NB4 (cell line): ENCODE measurements around the gene ZNF516.

ENCODE experiments used
- MYC ChIP-seq: IDR thresholded peaks from 2 replicates; pipeline ENCODE4 v1.6.1; 2011; ENCODE audit warnings: low read depth, low read length
- POLR2A ChIP-seq: IDR thresholded peaks from 2 replicates; pipeline ENCODE4 v1.6.1; 2011; ENCODE audit warnings: mild to moderate bottlenecking; ENCODE audit not compliant: insufficient read length; ENCODE audit errors: extremely low read depth
- TF ChIP-seq, protein P1 (sequence below): IDR thresholded peaks from one replicate; pipeline ENCODE4 v1.5.1; 2012; ENCODE audit warnings: low read depth, low read length
- TF ChIP-seq, protein P2 (sequence below): IDR thresholded peaks from 2 replicates; pipeline ENCODE4 v1.6.1; 2011; ENCODE audit warnings: low read depth, low read length

DNA sequence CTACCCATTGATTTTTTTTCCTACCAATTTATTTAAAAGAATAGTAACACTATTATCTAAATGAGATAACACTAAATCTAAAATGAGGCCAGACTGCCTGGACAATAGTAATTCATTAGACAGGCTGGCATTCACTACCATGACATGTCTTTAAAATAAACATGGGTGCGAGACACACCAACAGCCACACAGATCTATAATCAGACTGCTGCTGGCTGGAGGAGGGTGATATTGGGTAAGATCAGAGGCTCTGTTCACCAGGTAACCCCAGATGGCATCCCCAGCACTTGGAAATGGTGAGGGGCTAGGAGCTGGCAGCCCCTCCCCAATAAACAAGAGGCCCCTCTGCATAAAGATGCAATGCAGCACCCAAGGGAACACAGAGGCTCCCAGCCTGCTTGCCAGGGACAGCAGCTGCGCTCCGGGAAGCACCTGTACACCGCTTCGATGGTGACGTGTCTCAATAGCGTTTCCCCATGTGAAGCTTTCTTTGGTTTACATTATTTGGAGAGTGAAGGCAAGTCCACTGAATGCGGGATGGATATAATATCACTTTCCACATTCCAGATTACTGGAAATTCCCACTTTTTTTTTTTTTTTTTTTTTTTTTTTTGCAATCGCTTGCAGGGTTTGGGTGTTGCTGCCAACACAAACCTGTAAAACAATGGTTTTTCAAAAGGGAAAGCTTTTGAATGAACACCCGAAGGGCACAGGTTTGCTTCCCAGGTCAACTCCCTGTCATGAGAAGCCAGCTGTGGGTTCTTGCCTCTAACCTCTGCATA, 159.0 kb downstream of the ZNF516 start:
- TF ChIP-seq, protein P1, sequence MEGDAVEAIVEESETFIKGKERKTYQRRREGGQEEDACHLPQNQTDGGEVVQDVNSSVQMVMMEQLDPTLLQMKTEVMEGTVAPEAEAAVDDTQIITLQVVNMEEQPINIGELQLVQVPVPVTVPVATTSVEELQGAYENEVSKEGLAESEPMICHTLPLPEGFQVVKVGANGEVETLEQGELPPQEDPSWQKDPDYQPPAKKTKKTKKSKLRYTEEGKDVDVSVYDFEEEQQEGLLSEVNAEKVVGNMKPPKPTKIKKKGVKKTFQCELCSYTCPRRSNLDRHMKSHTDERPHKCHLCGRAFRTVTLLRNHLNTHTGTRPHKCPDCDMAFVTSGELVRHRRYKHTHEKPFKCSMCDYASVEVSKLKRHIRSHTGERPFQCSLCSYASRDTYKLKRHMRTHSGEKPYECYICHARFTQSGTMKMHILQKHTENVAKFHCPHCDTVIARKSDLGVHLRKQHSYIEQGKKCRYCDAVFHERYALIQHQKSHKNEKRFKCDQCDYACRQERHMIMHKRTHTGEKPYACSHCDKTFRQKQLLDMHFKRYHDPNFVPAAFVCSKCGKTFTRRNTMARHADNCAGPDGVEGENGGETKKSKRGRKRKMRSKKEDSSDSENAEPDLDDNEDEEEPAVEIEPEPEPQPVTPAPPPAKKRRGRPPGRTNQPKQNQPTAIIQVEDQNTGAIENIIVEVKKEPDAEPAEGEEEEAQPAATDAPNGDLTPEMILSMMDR, result no peak
- TF ChIP-seq, protein P2, sequence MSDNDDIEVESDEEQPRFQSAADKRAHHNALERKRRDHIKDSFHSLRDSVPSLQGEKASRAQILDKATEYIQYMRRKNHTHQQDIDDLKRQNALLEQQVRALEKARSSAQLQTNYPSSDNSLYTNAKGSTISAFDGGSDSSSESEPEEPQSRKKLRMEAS, result no peak
- no peak for TF ChIP-seq POLR2A
- TF ChIP-seq MYC, result no peak
